ENCODE data around the gene ZDBF2.
"Not testable (repeated sequence)": the region's sequence is repeated elsewhere in the genome, so short reads cannot be mapped to it uniquely, and the experiment has no call there.

The ZDBF2 gene

DNA sequence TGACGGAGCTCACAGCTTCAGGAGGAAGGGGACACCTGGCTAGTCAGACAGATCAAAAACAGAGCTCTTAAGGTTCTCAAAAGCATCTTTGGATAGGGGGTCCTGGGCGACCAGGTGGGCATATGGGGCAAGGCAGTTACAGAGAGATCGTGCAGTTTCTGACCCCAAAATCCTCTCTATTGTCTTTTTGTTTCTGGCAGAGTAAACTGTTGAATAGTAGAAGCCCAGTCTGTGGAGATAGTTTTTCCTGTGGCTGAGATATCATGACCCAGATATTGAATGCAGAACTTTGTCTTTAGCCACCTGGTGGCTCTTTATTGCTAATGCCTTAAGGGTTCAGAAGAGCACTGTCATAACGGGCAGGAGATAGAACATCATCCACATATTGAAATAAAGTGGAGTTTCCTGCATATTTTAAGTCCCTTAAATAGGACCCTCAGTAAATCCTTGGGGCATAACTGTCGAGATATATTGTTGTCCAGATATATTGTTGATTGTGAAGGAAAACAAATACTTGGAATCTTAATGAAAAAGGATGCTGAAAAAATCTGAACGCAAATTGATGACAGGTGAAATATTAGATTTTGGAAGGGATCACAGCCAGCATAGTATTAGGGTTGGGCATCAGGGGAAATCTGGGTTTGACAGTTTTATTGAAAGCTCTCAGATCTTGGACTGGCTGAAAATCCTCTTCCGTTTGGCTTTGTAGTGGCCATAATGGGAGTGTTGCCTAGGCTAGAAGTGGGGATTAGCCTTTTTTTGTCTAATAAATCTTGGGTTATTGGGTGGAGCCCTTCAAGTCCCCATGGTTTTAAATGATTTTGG lies 14.1 kb upstream of the ZDBF2 start:
- DNase-seq, result peak in 1 of 2 experiments; percentile 14

GRCh38 chr2:206263959-206264603 lies 10.4 kb upstream of the ZDBF2 start:
- no peak for DNase-seq

DNA sequence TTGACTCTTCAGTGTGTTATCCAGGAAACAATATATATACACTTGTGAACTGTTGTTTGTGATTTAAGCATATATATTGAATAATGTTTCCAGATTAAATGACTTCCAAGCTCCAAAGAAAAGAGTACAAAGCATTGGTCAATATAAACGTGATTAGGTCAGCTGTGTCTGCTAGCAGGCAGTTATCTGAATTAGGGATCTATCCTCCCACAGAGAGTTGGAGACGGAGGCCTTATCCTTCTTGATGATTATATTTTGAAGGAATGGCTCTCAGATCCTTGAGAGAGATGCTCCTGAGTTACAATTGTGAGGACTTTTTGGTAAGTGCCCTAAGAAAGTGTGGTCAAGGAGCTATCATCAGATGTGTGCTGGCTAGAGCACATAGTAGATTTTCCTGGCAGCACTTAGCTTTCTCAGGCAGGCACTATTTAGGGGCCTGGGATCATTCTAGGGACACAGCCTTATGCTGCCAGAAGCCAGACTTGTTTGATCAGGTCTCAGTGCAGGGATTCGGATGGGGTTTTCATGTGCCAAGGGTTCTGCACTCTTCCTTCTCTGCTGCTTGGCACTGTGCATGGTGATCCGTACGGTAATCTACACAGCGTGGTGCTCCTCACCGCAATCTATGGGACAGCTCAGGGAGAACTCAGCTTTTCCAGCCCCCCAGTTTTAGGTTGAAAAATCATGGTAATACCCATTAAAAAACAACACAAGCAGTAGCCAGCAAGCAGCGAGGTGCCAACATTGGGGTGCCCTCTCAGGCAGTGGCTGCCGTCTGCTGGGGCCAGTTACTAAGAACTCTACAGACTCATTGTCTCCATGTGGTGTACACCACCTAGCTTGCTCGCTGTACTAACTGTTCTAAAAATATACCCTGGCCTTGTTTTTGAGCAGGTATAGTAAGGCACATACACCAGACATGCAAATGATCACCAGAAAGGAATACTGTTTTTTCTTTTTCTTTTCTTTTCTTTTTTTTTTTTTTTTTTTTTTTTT lies 8.0 kb upstream of the ZDBF2 start:
- no peak for DNase-seq

GRCh38 chr2:206267567-206267966 lies 6.9 kb upstream of the ZDBF2 start:
- DNase-seq, result no peak

DNA sequence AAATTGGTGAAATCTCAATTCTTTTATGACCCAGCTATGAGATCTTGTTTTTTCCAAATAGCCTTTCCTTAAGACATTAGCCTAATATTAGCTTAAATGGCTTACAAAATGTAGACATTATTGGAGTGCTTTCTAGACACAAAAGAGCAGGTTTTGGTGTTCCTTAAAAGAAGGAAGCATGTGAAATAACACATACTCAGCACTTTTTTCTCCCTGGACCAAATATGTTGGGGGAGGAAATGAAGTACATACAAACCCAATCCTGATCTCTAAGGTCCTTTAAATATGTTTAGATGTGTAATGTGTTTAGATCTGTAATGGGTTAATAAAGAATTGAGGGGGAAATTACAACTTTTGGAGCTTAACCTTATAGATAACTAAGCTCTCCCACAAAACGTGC lies 3.4 kb upstream of the ZDBF2 start:
- no peak for DNase-seq

GRCh38 chr2:206273905-206274304 lies 558 bp upstream of the ZDBF2 start:
- no peak for DNase-seq

- no peak for DNase-seq
Observed at GRCh38 chr2:206275312-206276055, 1.0 kb downstream of the ZDBF2 start.

GRCh38 chr2:206276169-206276942 lies 1.9 kb downstream of the ZDBF2 start:
- no peak for DNase-seq

GRCh38 chr2:206277503-206277902 lies 3.0 kb downstream of the ZDBF2 start:
- DNase-seq, result no peak

GRCh38 chr2:206282746-206283145 lies 8.3 kb downstream of the ZDBF2 start:
- DNase-seq, result no peak

GRCh38 chr2:206287197-206287596 lies 12.7 kb downstream of the ZDBF2 start:
- DNase-seq, result no peak

GRCh38 chr2:206289391-206289790 lies 14.9 kb downstream of the ZDBF2 start:
- no peak for DNase-seq

GRCh38 chr2:206296128-206296527 lies 21.7 kb downstream of the ZDBF2 start:
- DNase-seq, result no peak

DNA sequence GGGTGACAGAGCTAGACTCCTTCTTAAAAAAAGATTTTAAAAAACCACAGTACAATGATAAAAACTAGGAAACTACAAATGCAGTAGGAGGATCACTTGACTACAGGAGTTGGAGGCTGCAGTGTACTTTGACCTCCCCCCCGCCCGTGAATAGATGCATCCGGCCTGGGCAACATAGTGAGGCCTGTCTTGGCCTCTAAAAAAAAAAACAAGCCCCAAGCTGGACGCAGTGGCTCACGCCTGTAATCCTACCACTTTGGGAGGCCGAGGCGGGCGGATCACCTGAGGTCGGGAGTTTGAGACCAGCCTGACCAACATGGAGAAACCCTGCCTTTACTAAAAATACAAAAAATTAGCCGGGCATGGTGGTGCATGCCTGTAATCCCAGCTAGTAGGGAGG lies 25.1 kb downstream of the ZDBF2 start:
- DNase-seq, result not testable (repeated sequence)

GRCh38 chr2:206305523-206306245 lies 31.2 kb downstream of the ZDBF2 start:
- no peak for DNase-seq

GRCh38 chr2:206311026-206311425 lies 36.6 kb downstream of the ZDBF2 start:
- DNase-seq, result no peak

DNA sequence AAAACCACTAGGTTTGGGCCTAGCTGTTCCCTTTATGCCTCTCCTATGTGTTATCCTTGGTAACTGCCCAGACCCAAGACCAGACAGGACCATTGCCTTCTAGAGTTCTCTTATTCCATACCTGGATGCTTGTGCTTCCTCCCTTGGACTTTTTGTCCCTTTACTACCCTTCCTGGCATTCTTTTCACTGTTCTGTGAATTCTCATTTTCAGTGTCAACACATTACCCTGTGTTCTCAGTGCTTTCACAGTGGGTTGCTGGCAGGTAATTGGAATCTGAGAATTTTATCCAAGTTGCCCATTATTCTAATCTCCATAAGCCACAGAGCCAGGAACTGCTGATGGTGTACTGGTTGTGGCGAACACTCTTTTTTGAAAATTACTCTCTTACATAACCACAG lies 41.7 kb downstream of the ZDBF2 start:
- DNase-seq, result no peak

GRCh38 chr2:206323033-206323432 lies 48.6 kb downstream of the ZDBF2 start:
- no peak for DNase-seq

- no peak for DNase-seq
Observed at GRCh38 chr2:206323486-206323885, 49.0 kb downstream of the ZDBF2 start.

DNA sequence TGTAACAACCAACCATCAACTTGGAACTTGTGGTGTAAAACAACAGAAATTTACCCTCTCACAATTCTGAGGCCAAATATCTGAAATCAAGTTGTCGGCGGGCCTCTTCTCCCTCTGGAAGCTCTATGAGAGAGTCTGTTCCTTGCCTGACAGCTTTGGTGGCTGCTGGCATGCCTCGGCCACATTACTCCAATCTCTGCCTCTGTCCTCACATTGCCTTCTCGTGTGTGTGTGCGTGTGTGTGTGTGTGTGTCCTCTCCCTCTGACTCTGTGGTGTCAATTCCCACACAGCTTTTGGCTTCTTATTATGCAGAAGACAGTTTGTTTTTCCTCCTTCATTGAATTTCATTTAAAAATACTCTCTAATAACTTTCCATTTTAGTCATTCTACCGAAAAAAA lies 50.4 kb downstream of the ZDBF2 start:
- DNase-seq, result no peak

DNA sequence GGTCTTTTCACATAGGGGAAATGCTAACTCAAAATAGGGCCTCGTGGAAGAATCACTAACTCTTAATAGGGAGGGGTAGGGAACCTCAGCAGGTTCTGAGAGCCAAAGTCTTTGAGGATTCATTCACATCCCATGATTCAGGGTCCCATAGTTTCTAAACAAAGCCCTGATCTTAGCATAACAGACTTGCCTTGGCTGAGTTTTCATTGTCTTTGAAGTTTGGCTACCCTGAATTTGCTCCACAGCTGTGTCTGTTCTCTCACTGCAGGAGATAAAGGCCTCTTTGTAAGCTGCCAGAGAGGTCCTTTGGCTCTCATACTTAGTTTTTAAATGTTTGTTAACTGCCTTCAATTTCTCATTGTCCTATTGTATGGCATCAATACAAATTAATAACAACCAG lies 54.5 kb downstream of the ZDBF2 start:
- DNase-seq, result no peak
